Measurements from ENCODE around the gene CPED1.

The CPED1 gene

DNA sequence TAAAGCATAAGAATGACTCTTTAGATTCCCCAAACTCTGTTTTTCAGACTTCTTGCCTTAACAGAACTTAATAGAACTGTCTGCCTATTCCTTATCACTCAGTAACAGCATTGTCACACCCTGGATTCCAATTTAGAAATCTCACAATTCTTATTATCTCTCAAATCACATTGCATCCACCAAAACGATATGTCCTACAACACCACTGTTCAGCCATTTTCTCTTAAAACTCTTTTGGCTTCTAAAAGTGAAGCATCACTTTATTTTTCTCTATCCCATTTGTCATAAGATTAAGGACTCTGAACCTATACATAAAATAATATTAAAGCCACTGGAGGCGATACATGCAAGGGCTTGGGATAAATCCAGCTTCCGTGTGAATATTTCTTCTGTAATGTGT is 1.2 kb upstream of the CPED1 start:
- no peaks in the 10 kb centered on the region for H4K20me1 ChIP-seq (ENCODE audit: insufficient read depth, low read length)
- H3K27ac ChIP-seq (ENCODE audit: low read depth, low read length, poor library complexity, severe bottlenecking), result no peak overlapping the region
- H3K4me2 ChIP-seq (ENCODE audit: low read length), result 0 out of 2 replicates have a peak overlapping the region, but pooled peaks have one; percentile 84
- no peak overlapping the region for H2AFZ ChIP-seq (ENCODE audit: low read length)
- H3K9ac ChIP-seq (ENCODE audit: low read length), result no peak overlapping the region
- no peaks in the 10 kb centered on the region for H3F3A ChIP-seq (ENCODE audit: insufficient read depth, low read length)
- no peaks in the 10 kb centered on the region for H3K9me2 ChIP-seq (ENCODE audit: low read depth, low read length)
- H3K9me3 ChIP-seq (ENCODE audit: low read length), result no peaks in the 10 kb centered on the region
- H3K4me1 ChIP-seq (ENCODE audit: insufficient read depth, low read length, severe bottlenecking), result peaks cover 22% of the 10 kb centered on the region
- H3K79me2 ChIP-seq (ENCODE audit: insufficient read depth, low read length), result no peaks in the 10 kb centered on the region
- H3K4me3 ChIP-seq (ENCODE audit: low read depth, low read length, poor library complexity, severe bottlenecking), result no peak overlapping the region
- TF ChIP-seq, protein P1, sequence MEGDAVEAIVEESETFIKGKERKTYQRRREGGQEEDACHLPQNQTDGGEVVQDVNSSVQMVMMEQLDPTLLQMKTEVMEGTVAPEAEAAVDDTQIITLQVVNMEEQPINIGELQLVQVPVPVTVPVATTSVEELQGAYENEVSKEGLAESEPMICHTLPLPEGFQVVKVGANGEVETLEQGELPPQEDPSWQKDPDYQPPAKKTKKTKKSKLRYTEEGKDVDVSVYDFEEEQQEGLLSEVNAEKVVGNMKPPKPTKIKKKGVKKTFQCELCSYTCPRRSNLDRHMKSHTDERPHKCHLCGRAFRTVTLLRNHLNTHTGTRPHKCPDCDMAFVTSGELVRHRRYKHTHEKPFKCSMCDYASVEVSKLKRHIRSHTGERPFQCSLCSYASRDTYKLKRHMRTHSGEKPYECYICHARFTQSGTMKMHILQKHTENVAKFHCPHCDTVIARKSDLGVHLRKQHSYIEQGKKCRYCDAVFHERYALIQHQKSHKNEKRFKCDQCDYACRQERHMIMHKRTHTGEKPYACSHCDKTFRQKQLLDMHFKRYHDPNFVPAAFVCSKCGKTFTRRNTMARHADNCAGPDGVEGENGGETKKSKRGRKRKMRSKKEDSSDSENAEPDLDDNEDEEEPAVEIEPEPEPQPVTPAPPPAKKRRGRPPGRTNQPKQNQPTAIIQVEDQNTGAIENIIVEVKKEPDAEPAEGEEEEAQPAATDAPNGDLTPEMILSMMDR (IDR thresholded peaks at IDR 0.05; ENCODE audit: low read length), result no peak
- TF ChIP-seq EZH2 (IDR thresholded peaks at IDR 0.05; ENCODE audit: borderline replicate concordance, low read length), result no peak
- H3K36me3 ChIP-seq (ENCODE audit: insufficient read depth, low read length), result no peaks in the 10 kb centered on the region
- no peaks in the 10 kb centered on the region for H3K27me3 ChIP-seq (ENCODE audit: insufficient read depth, low read length)

DNA sequence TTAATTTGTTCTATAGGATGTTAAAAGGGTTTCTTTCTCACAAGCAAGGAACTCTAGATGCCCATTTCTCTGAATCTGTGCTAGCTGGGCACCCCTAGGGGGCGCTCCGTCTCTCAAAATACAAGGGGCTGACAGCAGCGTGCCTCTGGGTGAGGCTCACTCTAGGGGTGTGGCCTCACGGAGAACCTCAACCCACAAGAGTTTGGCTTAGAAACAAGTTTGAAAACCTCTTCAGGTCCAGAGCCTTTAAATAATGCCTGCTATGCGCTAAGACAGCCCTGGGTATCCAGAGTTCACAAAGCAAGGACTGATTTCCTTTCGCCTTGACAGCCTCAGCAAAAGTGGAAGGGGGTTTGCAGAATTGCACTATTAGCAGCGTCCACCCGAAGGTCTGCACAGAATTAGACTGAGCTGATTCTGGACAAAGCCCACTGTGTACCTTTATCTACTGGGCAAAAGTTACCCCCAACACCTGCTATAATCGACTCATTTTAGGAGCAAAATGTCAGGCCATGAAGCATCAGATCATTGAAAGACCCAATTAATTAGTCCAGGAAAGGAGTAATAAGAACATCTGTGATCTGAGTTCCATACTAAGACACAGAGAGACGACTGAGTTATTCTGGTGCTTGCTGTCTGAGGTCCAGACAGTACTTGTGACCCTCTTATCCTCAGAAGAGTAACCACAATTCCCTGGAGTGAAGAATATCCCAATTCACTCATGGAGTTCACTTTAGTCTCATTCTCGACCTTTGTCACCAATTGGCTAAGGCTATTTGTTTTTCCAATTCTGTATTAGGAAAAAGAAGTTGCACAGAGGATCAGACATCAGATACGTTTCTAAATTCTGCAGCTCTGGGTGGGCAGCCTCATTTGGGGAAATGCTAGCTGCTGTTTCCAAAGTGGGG is 574 bp upstream of the CPED1 start:
- H3F3A ChIP-seq (ENCODE audit: insufficient read depth, low read length), result no peaks in the 10 kb centered on the region
- peak overlapping the region; percentile 9; the same call in 1 of the 2 replicates for H3K9ac ChIP-seq (ENCODE audit: low read length)

DNA sequence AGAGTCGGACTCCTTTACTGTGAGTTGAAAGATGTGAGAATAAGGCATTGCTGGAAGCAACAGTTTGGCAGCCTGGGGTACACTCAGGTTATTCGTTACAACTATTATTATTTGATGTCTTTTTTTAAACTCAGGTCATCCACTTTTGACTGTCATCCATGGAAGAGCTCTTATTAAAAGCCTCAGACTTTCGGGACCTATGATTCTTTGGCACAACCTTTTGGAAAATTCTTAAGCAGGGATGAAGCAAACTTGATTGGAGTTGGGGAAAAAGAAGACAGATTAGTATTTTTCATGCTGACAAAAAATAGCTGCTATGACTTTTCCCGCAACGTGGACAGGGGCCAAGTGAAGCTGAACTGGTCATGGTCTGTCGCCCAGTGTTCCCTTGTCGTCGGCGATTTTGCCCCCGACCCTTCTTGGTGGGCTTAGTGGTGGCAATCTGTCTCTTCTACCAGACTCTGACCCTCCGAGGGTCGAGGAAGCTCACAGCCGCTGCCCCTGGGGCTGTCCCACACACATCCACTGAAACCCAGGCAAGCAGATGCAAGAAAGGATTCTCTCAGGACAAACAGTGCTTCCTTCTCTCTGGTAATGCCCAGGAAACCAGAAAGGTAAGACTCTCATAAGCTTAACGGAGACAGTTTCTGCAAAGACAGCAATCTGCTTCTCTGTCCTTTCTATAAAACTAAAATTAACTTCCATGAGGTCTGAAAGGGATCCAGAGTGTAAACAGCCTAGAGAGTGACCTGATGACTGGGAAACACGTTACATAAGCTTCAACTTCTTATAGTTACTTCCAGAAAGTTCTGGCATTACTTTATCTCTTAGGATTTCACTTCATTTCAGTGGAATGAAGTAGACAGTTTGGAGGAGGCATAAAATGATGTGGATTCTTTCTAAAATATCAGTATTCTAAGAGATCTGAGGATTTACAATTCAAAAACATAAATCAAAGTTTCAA is 1.0 kb downstream of the CPED1 start:
- Histone ChIP-seq H3K27ac (ENCODE audit: low read depth, low read length, poor library complexity, severe bottlenecking) (no peak overlapping the region), H3K36me3 (ENCODE audit: insufficient read depth, low read length) (no peaks in the 10 kb centered on the region), H3K9me3 (ENCODE audit: low read length) (no peaks in the 10 kb centered on the region), H3F3A (ENCODE audit: insufficient read depth, low read length) (no peaks in the 10 kb centered on the region), H3K9me2 (ENCODE audit: low read depth, low read length) (no peaks in the 10 kb centered on the region), H4K20me1 (ENCODE audit: insufficient read depth, low read length) (no peaks in the 10 kb centered on the region), H3K4me2 (ENCODE audit: low read length) (peak overlapping the region; percentile 84), H3K4me1 (ENCODE audit: insufficient read depth, low read length, severe bottlenecking) (peaks cover 22% of the 10 kb centered on the region), H2AFZ (ENCODE audit: low read length) (no peak overlapping the region), H3K4me3 (ENCODE audit: low read depth, low read length, poor library complexity, severe bottlenecking) (peak overlapping the region; percentile 55), H3K79me2 (ENCODE audit: insufficient read depth, low read length) (no peaks in the 10 kb centered on the region), H3K27me3 (ENCODE audit: insufficient read depth, low read length) (no peaks in the 10 kb centered on the region), H3K9ac (ENCODE audit: low read length) (no peak overlapping the region; the same call in 1 of the 2 replicates)
- no peak for TF ChIP-seq EZH2 (IDR thresholded peaks at IDR 0.05; ENCODE audit: borderline replicate concordance, low read length)
- TF ChIP-seq, protein P1 (IDR thresholded peaks at IDR 0.05; ENCODE audit: low read length), result no peak

More for the DNA sequence above, 574 bp upstream of the CPED1 start:
- no peaks in the 10 kb centered on the region for H3K79me2 ChIP-seq (ENCODE audit: insufficient read depth, low read length)
- H3K4me3 ChIP-seq (ENCODE audit: low read depth, low read length, poor library complexity, severe bottlenecking), result peak overlapping the region; percentile 55
- TF ChIP-seq, protein P1 (IDR thresholded peaks at IDR 0.05; ENCODE audit: low read length), result peak; percentile 100
- TF ChIP-seq EZH2 (IDR thresholded peaks at IDR 0.05; ENCODE audit: borderline replicate concordance, low read length), result no peak
- peak overlapping the region; percentile 84 for H3K4me2 ChIP-seq (ENCODE audit: low read length)
- peak overlapping the region; percentile 36; the same call in 1 of the 2 replicates for H2AFZ ChIP-seq (ENCODE audit: low read length)
- no peaks in the 10 kb centered on the region for H3K36me3 ChIP-seq (ENCODE audit: insufficient read depth, low read length)
- no peak overlapping the region for H3K27ac ChIP-seq (ENCODE audit: low read depth, low read length, poor library complexity, severe bottlenecking)
- H3K9me3 ChIP-seq (ENCODE audit: low read length), result no peaks in the 10 kb centered on the region
- no peaks in the 10 kb centered on the region for H3K9me2 ChIP-seq (ENCODE audit: low read depth, low read length)
- peaks cover 22% of the 10 kb centered on the region for H3K4me1 ChIP-seq (ENCODE audit: insufficient read depth, low read length, severe bottlenecking)
- no peaks in the 10 kb centered on the region for H4K20me1 ChIP-seq (ENCODE audit: insufficient read depth, low read length)
- no peaks in the 10 kb centered on the region for H3K27me3 ChIP-seq (ENCODE audit: insufficient read depth, low read length)

All from OCI-LY1 (cell line).